Coronary artery (tissue), 2 donors: ENCODE results near the gene SEMA5A.

ENCODE experiments used
- DNase-seq: peaks from one replicate; pipeline ENCODE4 v3.0.0-alpha.2; 2017; ENCODE audit warnings: low spot score
- H3K27ac ChIP-seq, 2 donors: fragments of 200-600 bp; sonication (generic); one replicate each; pipeline ENCODE4 v1.5.1; 2016 to 2019
- H3K4me3 ChIP-seq: fragments of 200-600 bp; sonication (generic); 2 replicates; pipeline ENCODE4 v1.5.1; 2016; ENCODE audit warnings: mild to moderate bottlenecking, moderate library complexity
- TF ChIP-seq, protein P1 (sequence below): fragments of 200-600 bp; sonication (generic); IDR thresholded peaks from one replicate; pipeline ENCODE4 v1.5.1; 2019; ENCODE audit warnings: antibody characterized with exemption

The SEMA5A gene

GRCh38 chr5:9388941-9389674, 156.8 kb downstream of the SEMA5A start:
- DNase-seq = no peak
- TF ChIP-seq, protein P1, sequence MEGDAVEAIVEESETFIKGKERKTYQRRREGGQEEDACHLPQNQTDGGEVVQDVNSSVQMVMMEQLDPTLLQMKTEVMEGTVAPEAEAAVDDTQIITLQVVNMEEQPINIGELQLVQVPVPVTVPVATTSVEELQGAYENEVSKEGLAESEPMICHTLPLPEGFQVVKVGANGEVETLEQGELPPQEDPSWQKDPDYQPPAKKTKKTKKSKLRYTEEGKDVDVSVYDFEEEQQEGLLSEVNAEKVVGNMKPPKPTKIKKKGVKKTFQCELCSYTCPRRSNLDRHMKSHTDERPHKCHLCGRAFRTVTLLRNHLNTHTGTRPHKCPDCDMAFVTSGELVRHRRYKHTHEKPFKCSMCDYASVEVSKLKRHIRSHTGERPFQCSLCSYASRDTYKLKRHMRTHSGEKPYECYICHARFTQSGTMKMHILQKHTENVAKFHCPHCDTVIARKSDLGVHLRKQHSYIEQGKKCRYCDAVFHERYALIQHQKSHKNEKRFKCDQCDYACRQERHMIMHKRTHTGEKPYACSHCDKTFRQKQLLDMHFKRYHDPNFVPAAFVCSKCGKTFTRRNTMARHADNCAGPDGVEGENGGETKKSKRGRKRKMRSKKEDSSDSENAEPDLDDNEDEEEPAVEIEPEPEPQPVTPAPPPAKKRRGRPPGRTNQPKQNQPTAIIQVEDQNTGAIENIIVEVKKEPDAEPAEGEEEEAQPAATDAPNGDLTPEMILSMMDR = no peak
- Histone ChIP-seq H3K4me3 (no peak overlapping the region), H3K27ac (no peak overlapping the region)

DNA sequence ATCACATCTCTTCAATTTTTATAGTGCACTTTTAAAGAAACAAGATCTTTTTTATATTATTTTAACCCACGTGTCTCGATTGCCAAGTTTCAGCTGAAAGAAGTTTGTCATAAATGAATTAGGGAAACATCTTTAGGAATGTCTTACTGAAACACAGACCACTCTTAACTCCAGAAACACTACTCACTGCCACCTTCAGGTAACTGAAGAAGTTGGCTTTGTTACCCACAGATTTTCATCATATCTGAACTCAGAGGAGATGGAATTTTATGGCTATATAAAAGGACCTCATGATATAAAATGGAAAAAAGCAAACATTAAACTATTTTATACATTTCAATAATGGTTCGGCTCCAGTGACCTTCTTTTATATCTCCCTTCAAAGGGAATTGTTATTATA, 158.0 kb downstream of the SEMA5A start:
- Histone ChIP-seq H3K27ac (no peak overlapping the region), H3K4me3 (no peak overlapping the region)
- no peak for DNase-seq
- TF ChIP-seq, protein P1 = no peak

DNA sequence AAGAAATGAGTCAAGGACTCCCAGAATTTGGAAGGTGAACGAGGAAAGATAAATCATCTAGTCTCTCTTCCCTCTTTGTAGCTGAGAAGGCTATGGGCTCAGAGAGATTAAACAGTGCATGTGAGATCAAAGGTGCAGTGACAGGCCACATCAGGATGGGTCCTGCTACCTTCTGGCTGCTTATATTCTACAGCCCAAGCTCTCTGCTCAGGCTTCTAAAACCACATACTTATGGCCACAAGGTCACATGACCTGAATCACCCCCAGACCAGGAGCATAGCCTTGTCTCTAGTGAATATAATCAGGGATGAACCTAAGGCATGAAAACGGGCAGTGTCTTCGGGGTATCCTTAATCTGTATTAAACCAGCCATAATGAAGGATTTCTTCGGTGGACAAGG, 158.9 kb downstream of the SEMA5A start:
- no peak overlapping the region for H3K4me3 ChIP-seq
- TF ChIP-seq, protein P1 = no peak
- no peak for DNase-seq
- H3K27ac ChIP-seq = no peak overlapping the region

GRCh38 chr5:9382522-9382921, 163.4 kb downstream of the SEMA5A start:
- Histone ChIP-seq H3K27ac (no peak overlapping the region), H3K4me3 (no peak overlapping the region)
- TF ChIP-seq, protein P1 = no peak
- DNase-seq = no peak

DNA sequence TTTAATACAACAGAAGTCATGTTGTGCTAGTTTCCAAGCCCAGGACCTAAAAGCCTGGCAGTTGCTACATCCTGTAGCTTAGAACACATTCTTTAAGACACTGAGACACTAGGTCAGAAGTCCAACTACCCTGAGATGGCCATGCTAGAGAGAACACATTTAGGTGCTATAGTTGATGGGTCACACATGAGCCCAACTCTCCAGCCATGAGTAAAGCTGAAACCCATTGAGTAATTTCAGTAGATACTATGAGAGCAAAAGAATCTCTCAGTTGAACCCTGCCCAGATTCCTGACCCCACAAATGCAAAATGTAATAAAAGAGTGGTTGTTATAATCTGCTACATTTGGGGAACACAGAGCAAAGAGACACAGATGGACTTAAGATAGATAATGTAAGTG, 164.4 kb downstream of the SEMA5A start:
- Histone ChIP-seq H3K27ac (no peak overlapping the region), H3K4me3 (no peak overlapping the region)
- TF ChIP-seq, protein P1 = no peak
- no peak for DNase-seq

GRCh38 chr5:9380109-9380508, 165.8 kb downstream of the SEMA5A start:
- DNase-seq = no peak
- H3K27ac ChIP-seq = no peak overlapping the region
- TF ChIP-seq, protein P1 = no peak
- no peak overlapping the region for H3K4me3 ChIP-seq

GRCh38 chr5:9376363-9377117, 169.3 kb downstream of the SEMA5A start:
- no peak overlapping the region for H3K27ac ChIP-seq
- H3K4me3 ChIP-seq = no peak overlapping the region
- TF ChIP-seq, protein P1 = no peak
- DNase-seq = no peak
